PC-9 (cell line): ENCODE data around the gene SYT15. TPM values are rescaled to one million over a fixed set of nuclear protein-coding genes. Genes with fewer than 3 reads are reported as not detected.

Experiments
- BruUV-seq: library from RNA; stranded (reverse); fragments of 400-500 nt; replicated peaks from 2 replicates; lab custom pipeline; 2021; lab: Mats Ljungman, UMichigan
- CTCF ChIA-PET: fragments of 300-600 bp; sonication (Branson Sonifier 250); formaldehyde crosslinking; loops from one replicate; lab custom pipeline; 2022; ENCODE audit warnings: antibody characterized with exemption; lab: Charles Lee
- POLR2A ChIA-PET: fragments of 300-600 bp; sonication (Branson Sonifier 250); formaldehyde crosslinking; loops from one replicate; lab custom pipeline; 2022; ENCODE audit warnings: antibody characterized with exemption; ENCODE audit not compliant: unreplicated experiment; lab: Charles Lee
- DNase-seq, 2 experiments: peaks; one replicate each; pipeline versions ENCODE4 v3.0.0 to v3.0.0-alpha.2; 2015 to 2022; ENCODE audit warnings: mixed read lengths in 1 of 2
- H2AFZ ChIP-seq: fragments of 200-600 bp; sonication (generic); 2 replicates; pipeline ENCODE4 v1.8.1; 2017; ENCODE audit warnings: antibody characterized with exemption
- H3F3A ChIP-seq: fragments of 200-600 bp; sonication (generic); 2 replicates; pipeline ENCODE4 v1.8.1; 2017; ENCODE audit warnings: antibody characterized with exemption, mild to moderate bottlenecking, low read depth; ENCODE audit not compliant: insufficient read depth
- H3K27ac ChIP-seq: fragments of 200-600 bp; sonication (generic); 2 replicates; pipeline ENCODE4 v1.6.1; 2016; ENCODE audit warnings: mixed run types
- H3K27me3 ChIP-seq: fragments of 200-600 bp; sonication (generic); 2 replicates; pipeline ENCODE4 v1.6.1; 2016; ENCODE audit warnings: low read depth, mixed run types; ENCODE audit not compliant: insufficient read depth
- H3K36me3 ChIP-seq: fragments of 200-600 bp; sonication (generic); 2 replicates; pipeline ENCODE4 v1.6.1; 2016; ENCODE audit warnings: low read depth, mixed run types
- H3K4me1 ChIP-seq: fragments of 200-600 bp; sonication (generic); replicated peaks from 2 replicates; pipeline ENCODE4 v1.6.1; 2016; ENCODE audit warnings: mixed run types; ENCODE audit not compliant: insufficient read depth
- H3K4me2 ChIP-seq: fragments of 200-600 bp; sonication (generic); 2 replicates; pipeline ENCODE4 v1.6.1; 2017; ENCODE audit warnings: mixed run types
- H3K4me3 ChIP-seq: fragments of 200-600 bp; sonication (generic); 2 replicates; pipeline ENCODE4 v1.6.1; 2016; ENCODE audit warnings: mixed run types
- H3K79me2 ChIP-seq: fragments of 200-600 bp; sonication (generic); 2 replicates; pipeline ENCODE4 v1.6.1; 2017; ENCODE audit warnings: low read depth, mixed run types
- H3K9me2 ChIP-seq: fragments of 200-600 bp; sonication (generic); 2 replicates; pipeline ENCODE4 v1.8.1; 2017; ENCODE audit warnings: mild to moderate bottlenecking; ENCODE audit not compliant: insufficient read depth
- H3K9me3 ChIP-seq: fragments of 200-600 bp; sonication (generic); 2 replicates; pipeline ENCODE4 v1.8.1; 2016; ENCODE audit warnings: low read depth; ENCODE audit not compliant: insufficient read depth
- H4K20me1 ChIP-seq: fragments of 200-600 bp; sonication (generic); 2 replicates; pipeline ENCODE4 v1.8.1; 2017; ENCODE audit not compliant: insufficient read depth
- EZH2 ChIP-seq: fragments of 200-600 bp; sonication (generic); IDR thresholded peaks from 2 replicates; pipeline ENCODE4 v1.8.0; 2017; ENCODE audit warnings: antibody characterized with exemption, low read depth
- intact Hi-C: fragments of 100-400 bp; cut with micrococcal nuclease; formaldehyde crosslinking; loops from one replicate; pipeline ENCODE4 v1.10.0; 2022; ENCODE audit not compliant: unreplicated experiment
- total RNA-seq: library from RNA; stranded (reverse); gene quantifications from 2 replicates; pipeline ENCODE4 v1.2.3, GENCODE V29; 2021
- TF ChIP-seq, protein P1 (sequence below): fragments of 200-600 bp; sonication (generic); conservative IDR thresholded peaks from 2 replicates; pipeline ENCODE4 v1.6.1; 2017; ENCODE audit warnings: mixed run types, antibody characterized with exemption, mild to moderate bottlenecking, moderate library complexity

Gene SYT15
- total RNA-seq, 1 experiment from 2014 or later, result 1.9 TPM

GRCh38 chr10:46559231-46559671, 19.7 kb upstream of the SYT15 start:
- no TSS peak for BruUV-seq
- H2AFZ ChIP-seq, result no peak overlapping the region
- H3K4me3 ChIP-seq, result no peak overlapping the region
- no peaks in the 10 kb centered on the region for H3K79me2 ChIP-seq
- no peaks in the 10 kb centered on the region for H3K27me3 ChIP-seq
- H3K9me3 ChIP-seq, result no peaks in the 10 kb centered on the region
- POLR2A ChIA-PET, result no interaction called here
- TF ChIP-seq EZH2, result no peak
- TF ChIP-seq, protein P1, sequence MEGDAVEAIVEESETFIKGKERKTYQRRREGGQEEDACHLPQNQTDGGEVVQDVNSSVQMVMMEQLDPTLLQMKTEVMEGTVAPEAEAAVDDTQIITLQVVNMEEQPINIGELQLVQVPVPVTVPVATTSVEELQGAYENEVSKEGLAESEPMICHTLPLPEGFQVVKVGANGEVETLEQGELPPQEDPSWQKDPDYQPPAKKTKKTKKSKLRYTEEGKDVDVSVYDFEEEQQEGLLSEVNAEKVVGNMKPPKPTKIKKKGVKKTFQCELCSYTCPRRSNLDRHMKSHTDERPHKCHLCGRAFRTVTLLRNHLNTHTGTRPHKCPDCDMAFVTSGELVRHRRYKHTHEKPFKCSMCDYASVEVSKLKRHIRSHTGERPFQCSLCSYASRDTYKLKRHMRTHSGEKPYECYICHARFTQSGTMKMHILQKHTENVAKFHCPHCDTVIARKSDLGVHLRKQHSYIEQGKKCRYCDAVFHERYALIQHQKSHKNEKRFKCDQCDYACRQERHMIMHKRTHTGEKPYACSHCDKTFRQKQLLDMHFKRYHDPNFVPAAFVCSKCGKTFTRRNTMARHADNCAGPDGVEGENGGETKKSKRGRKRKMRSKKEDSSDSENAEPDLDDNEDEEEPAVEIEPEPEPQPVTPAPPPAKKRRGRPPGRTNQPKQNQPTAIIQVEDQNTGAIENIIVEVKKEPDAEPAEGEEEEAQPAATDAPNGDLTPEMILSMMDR, result no peak
- DNase-seq, result no peak
- H3F3A ChIP-seq, result no peaks in the 10 kb centered on the region
- intact Hi-C loops, result no loop called here
- no peaks in the 10 kb centered on the region for H3K9me2 ChIP-seq
- H3K27ac ChIP-seq, result no peak overlapping the region
- CTCF ChIA-PET, result no interaction called here
- no peak overlapping the region for H3K4me2 ChIP-seq
- H3K4me1 ChIP-seq, result peaks cover 6% of the 10 kb centered on the region; the same call in 1 of the 2 replicates
- no peaks in the 10 kb centered on the region for H3K36me3 ChIP-seq
- H4K20me1 ChIP-seq, result no peaks in the 10 kb centered on the region

GRCh38 chr10:46560381-46560780, 18.5 kb upstream of the SYT15 start:
- DNase-seq, result peak in 1 of 2 experiments; percentile 33
- H3K27ac ChIP-seq, result no peak overlapping the region
- no peak overlapping the region for H3K4me3 ChIP-seq
- H3F3A ChIP-seq, result no peaks in the 10 kb centered on the region
- H3K4me2 ChIP-seq, result no peak overlapping the region
- BruUV-seq, result no TSS peak
- H3K36me3 ChIP-seq, result no peaks in the 10 kb centered on the region
- TF ChIP-seq EZH2, result no peak
- TF ChIP-seq, protein P1, result no peak
- H3K9me2 ChIP-seq, result no peaks in the 10 kb centered on the region
- POLR2A ChIA-PET, result no interaction called here
- intact Hi-C loops, result no loop called here
- H3K4me1 ChIP-seq, result peaks cover 6% of the 10 kb centered on the region; the same call in 1 of the 2 replicates
- no peaks in the 10 kb centered on the region for H3K79me2 ChIP-seq
- no peak overlapping the region for H2AFZ ChIP-seq
- no peaks in the 10 kb centered on the region for H3K27me3 ChIP-seq
- CTCF ChIA-PET, result interaction anchor here (0.6 kb wide), 1 partner anchor 1250 kb away, joined by 4 read pairs; no protein-coding TSS in a partner anchor
- H4K20me1 ChIP-seq, result no peaks in the 10 kb centered on the region
- no peaks in the 10 kb centered on the region for H3K9me3 ChIP-seq

- Histone ChIP-seq H4K20me1 (no peaks in the 10 kb centered on the region), H3K4me3 (no peak overlapping the region), H3K4me2 (no peak overlapping the region), H3K36me3 (no peaks in the 10 kb centered on the region), H3K27me3 (no peaks in the 10 kb centered on the region), H3K9me3 (no peaks in the 10 kb centered on the region), H2AFZ (no peak overlapping the region), H3K4me1 (peaks cover 6% of the 10 kb centered on the region; the same call in 1 of the 2 replicates), H3K79me2 (no peaks in the 10 kb centered on the region), H3K27ac (no peak overlapping the region), H3F3A (no peaks in the 10 kb centered on the region), H3K9me2 (no peaks in the 10 kb centered on the region)
- ChIA-PET CTCF (interaction anchor here (0.6 kb wide), 1 partner anchor 13 kb away, joined by 5 read pairs; no protein-coding TSS in a partner anchor), POLR2A (no interaction called here)
- intact Hi-C loops, result no loop called here
- TF ChIP-seq, protein P1, result no peak
- TF ChIP-seq EZH2, result no peak
- DNase-seq, result peak in 1 of 2 experiments; percentile 31
- no TSS peak for BruUV-seq
These were observed 18.0 kb upstream of the SYT15 start for GRCh38 chr10:46560952-46561351.
